ENCODE results near the gene AREL1. TPM values are rescaled to one million over a fixed set of nuclear protein-coding genes. Genes with fewer than 3 reads are reported as not detected.

The AREL1 gene
- total RNA-seq, 1 experiment from 2014 or later, result 44.7 TPM

DNA sequence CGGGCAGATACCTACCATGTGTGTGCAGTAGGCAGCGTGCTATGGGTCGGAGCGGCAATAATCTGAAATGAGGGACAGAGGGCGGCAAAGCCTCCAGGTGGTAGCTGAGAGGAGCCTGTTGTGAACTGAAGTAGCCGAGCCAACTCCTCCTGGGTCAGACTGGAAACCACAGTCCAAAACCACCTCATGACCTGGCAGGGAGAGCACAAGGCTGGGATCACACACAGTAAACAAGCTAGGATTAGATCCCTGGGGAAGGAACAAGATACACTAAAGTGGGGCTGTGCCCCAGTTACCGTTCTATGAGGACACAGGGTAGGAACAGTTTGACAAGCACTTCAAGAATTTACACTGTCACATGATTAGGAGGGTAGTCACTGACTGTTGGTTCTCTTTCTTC, 49.0 kb downstream of the AREL1 start:
- ChIA-PET POLR2A (no interaction called here), CTCF (interaction anchor here (0.6 kb wide), 1 partner anchor 284 kb away, joined by 3 read pairs; no protein-coding TSS in a partner anchor)
- no peak overlapping the region for H3K4me3 ChIP-seq (ENCODE audit: low read depth in 2 of 2, low read length in 2 of 2)
- in situ Hi-C loops (cut with HindIII; ENCODE audit: low pct_unique_long_range_greater_than_20kb, low sequenced_read_pairs) (no loop called here), intact Hi-C loops (cut with micrococcal nuclease; ENCODE audit: unreplicated experiment) (no loop called here)
- H3K27ac ChIP-seq (ENCODE audit: low read length), result no peak overlapping the region
- no peak for DNase-seq (ENCODE audit: low read depth, low spot score)
- no peak for ATAC-seq
- no peaks in the 10 kb centered on the region for H3K4me1 ChIP-seq (ENCODE audit: control insufficient read depth, insufficient read depth, low read length)
- peaks cover 23% of the 10 kb centered on the region for H3K36me3 ChIP-seq (ENCODE audit: control insufficient read depth, insufficient read depth, low read length)
- no peaks in the 10 kb centered on the region for H3K9me3 ChIP-seq (ENCODE audit: control insufficient read depth, insufficient read depth, low read depth, low read length)
- no peaks in the 10 kb centered on the region for H3K27me3 ChIP-seq (ENCODE audit: control insufficient read depth, insufficient read depth, low read length)
- no TSS peak for BruUV-seq (replicated peaks)
- no peak for TF ChIP-seq POLR2AphosphoS5 (IDR thresholded peaks at IDR 0.05; ENCODE audit: low read depth, low read length)

DNA sequence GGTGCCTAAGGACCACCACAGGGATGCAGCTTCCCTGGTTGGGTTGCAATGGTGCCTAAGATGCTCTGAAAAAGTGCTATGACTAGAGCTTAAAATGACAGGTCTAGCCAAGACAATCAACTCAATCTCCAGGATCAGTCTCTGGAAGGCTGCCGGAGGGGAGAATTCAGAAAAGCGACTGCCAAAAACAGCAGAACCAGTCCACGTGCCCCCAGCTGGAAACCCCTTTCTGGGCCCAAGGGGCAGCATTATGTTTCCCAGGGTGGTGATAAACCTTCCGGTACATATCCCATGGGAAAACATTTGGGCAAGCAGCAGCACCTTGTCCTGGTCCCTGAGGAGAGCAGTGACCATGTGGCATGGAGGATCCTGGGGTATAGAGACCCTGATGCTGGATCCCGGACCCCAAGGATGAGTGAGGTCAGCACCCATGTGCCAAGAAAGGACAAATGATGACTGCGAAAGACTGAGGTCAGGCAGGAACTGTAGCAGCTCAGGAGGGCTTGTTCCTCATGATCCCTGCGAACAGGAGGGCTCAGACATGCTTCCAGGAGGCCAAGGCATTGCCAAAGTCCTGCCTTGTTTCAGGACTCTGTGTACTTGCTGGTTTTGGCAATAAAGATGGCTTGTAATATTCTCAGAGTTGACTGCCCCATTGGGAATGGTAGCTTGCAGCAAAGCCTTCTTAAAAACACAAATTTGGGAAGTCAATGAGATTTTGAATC, 51.0 kb downstream of the AREL1 start:
- Histone ChIP-seq H3K27me3 (ENCODE audit: control insufficient read depth, insufficient read depth, low read length) (no peaks in the 10 kb centered on the region), H3K4me3 (ENCODE audit: low read depth in 2 of 2, low read length in 2 of 2) (no peak overlapping the region), H3K36me3 (ENCODE audit: control insufficient read depth, insufficient read depth, low read length) (peaks cover 20% of the 10 kb centered on the region), H3K27ac (ENCODE audit: low read length) (no peak overlapping the region), H3K4me1 (ENCODE audit: control insufficient read depth, insufficient read depth, low read length) (no peaks in the 10 kb centered on the region), H3K9me3 (ENCODE audit: control insufficient read depth, insufficient read depth, low read depth, low read length) (no peaks in the 10 kb centered on the region)
- in situ Hi-C loops (cut with HindIII; ENCODE audit: low pct_unique_long_range_greater_than_20kb, low sequenced_read_pairs), result no loop called here
- ATAC-seq (no peak), DNase-seq (ENCODE audit: low read depth, low spot score) (no peak)
- ChIA-PET CTCF (no interaction called here), POLR2A (no interaction called here)
- TF ChIP-seq SIN3A (IDR thresholded peaks at IDR 0.05; ENCODE audit: borderline replicate concordance, insufficient read depth, low read depth, low read length) (no peak), REST (IDR thresholded peaks at IDR 0.05; ENCODE audit: insufficient read depth in 1 of 2, low read depth in 2 of 2, low read length in 1 of 2) (no peak), TCF7L2 (IDR thresholded peaks at IDR 0.05; ENCODE audit: low read depth, low read length) (no peak), CTCF (IDR thresholded peaks at IDR 0.05) (no peak), POLR2AphosphoS5 (IDR thresholded peaks at IDR 0.05; ENCODE audit: low read depth, low read length) (no peak)
- intact Hi-C loops (cut with micrococcal nuclease; ENCODE audit: unreplicated experiment), result no loop called here
- BruUV-seq (replicated peaks), result no TSS peak

DNA sequence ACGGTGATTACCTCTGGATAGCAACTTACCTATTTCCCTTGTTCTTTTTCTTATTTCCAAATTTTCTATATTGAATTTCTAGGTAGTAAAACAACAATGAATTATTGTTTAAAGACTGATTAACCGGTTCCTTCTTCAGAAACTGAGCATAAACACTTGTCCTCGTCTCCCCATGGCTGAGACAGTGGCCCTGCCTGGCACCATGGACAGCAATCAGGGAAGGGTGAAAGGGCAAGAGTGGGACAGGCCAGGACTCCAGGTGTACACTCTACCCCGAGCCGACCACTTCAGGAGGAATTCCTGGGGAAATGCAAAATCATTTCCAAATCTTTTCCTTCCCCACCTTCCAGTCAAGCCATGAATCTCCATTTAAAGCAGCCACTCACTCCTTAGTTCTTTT, 52.0 kb downstream of the AREL1 start:
- no peak overlapping the region for H3K4me3 ChIP-seq (ENCODE audit: low read depth in 2 of 2, low read length in 2 of 2)
- intact Hi-C loops (cut with micrococcal nuclease; ENCODE audit: unreplicated experiment), result no loop called here
- CTCF ChIA-PET, result no interaction called here
- H3K9me3 ChIP-seq (ENCODE audit: control insufficient read depth, insufficient read depth, low read depth, low read length), result no peaks in the 10 kb centered on the region
- in situ Hi-C loops (cut with HindIII; ENCODE audit: low pct_unique_long_range_greater_than_20kb, low sequenced_read_pairs), result no loop called here
- ATAC-seq (no peak), DNase-seq (ENCODE audit: low read depth, low spot score) (no peak)
- POLR2A ChIA-PET, result no interaction called here
- peaks cover 21% of the 10 kb centered on the region for H3K36me3 ChIP-seq (ENCODE audit: control insufficient read depth, insufficient read depth, low read length)
- H3K4me1 ChIP-seq (ENCODE audit: control insufficient read depth, insufficient read depth, low read length), result no peaks in the 10 kb centered on the region
- H3K27ac ChIP-seq (ENCODE audit: low read length), result no peak overlapping the region
- no TSS peak for BruUV-seq (replicated peaks)
- H3K27me3 ChIP-seq (ENCODE audit: control insufficient read depth, insufficient read depth, low read length), result no peaks in the 10 kb centered on the region
- TF ChIP-seq REST (IDR thresholded peaks at IDR 0.05; ENCODE audit: insufficient read depth in 1 of 2, low read depth in 2 of 2, low read length in 1 of 2) (peak; percentile 72 to 76), POLR2AphosphoS5 (IDR thresholded peaks at IDR 0.05; ENCODE audit: low read depth, low read length) (no peak), SIN3A (IDR thresholded peaks at IDR 0.05; ENCODE audit: borderline replicate concordance, insufficient read depth, low read depth, low read length) (no peak), TCF7L2 (IDR thresholded peaks at IDR 0.05; ENCODE audit: low read depth, low read length) (no peak), CTCF (IDR thresholded peaks at IDR 0.05) (no peak)
